Measurements from ENCODE around the gene INPP5D. TPM values are rescaled to one million over a fixed set of nuclear protein-coding genes. Genes with fewer than 3 reads are reported as not detected.

Gene INPP5D
- total and polyA plus RNA-seq, 2 of the 8 experiments (the other 6 are each of a cell fraction or from before 2014, with no cell fraction given) = 4.5 to 7.1 TPM

GRCh38 chr2:233233618-233234230, 173.6 kb downstream of the INPP5D start:
- Histone ChIP-seq H3K23ac (ENCODE audit: insufficient read length) (no peak overlapping the region), H4K8ac (ENCODE audit: extremely low read depth, insufficient read depth, low read length) (no peak overlapping the region), H3K79me2 (ENCODE audit: control insufficient read depth in 1 of 2, insufficient read depth in 2 of 2, low read length in 2 of 2) (no peaks in the 10 kb centered on the region), H3K36me3 (ENCODE audit: control insufficient read depth in 2 of 4, insufficient read depth in 4 of 4, low read length in 3 of 4) (no peaks in the 10 kb centered on the region), H3K14ac (ENCODE audit: insufficient read length) (no peak overlapping the region), H3K56ac (replicated peaks; ENCODE audit: insufficient read length, low read depth, low read length) (no peak overlapping the region), H2AK5ac (ENCODE audit: low read depth, low read length) (no peak overlapping the region), H2BK15ac (ENCODE audit: low read length) (no peak overlapping the region), H3K23me2 (ENCODE audit: low read depth, low read length) (no peaks in the 10 kb centered on the region), H3K27me3 (replicated peaks in 1 of 4; ENCODE audit: control insufficient read depth in 3 of 4, extremely low read depth in 1 of 4, insufficient read depth in 3 of 4, low read length in 3 of 4) (no peaks in the 10 kb centered on the region), H4K20me1 (replicated peaks in 1 of 2; ENCODE audit: control insufficient read depth in 1 of 2, insufficient read depth in 2 of 2, low read length in 2 of 2) (no peaks in the 10 kb centered on the region), H2BK12ac (ENCODE audit: low read depth, low read length) (no peak overlapping the region), H2AFZ (ENCODE audit: low read length) (no peak overlapping the region), H3K9me3 (ENCODE audit: insufficient read depth in 2 of 2, low read depth in 1 of 2, low read length in 1 of 2) (no peaks in the 10 kb centered on the region), H3K4ac (replicated peaks; ENCODE audit: insufficient read length, low read depth, low read length) (no peak overlapping the region), H3K4me3 (ENCODE audit: extremely low read depth in 1 of 4, insufficient read depth in 2 of 4, low read depth in 3 of 4, low read length in 4 of 4) (no peak overlapping the region), H2BK120ac (replicated peaks; ENCODE audit: low read depth, low read length) (no peak overlapping the region), H4K91ac (replicated peaks; ENCODE audit: insufficient read length, low read length) (no peak overlapping the region), H3K18ac (ENCODE audit: extremely low read depth, low read length) (no peak overlapping the region), H3K9ac (replicated peaks in 1 of 4; ENCODE audit: extremely low read depth in 1 of 4, low read depth in 3 of 4, low read length in 3 of 4) (no peak overlapping the region), H2BK5ac (ENCODE audit: low read depth, low read length) (no peak overlapping the region), H2BK20ac (ENCODE audit: low read length) (no peak overlapping the region), H4K5ac (ENCODE audit: insufficient read length, low read depth, low read length) (no peak overlapping the region), H3K4me1 (replicated peaks in 1 of 4; ENCODE audit: control insufficient read depth in 3 of 4, insufficient read depth in 4 of 4, low read length in 3 of 4) (no peaks in the 10 kb centered on the region; a peak in 1 of 7 replicates), H3K27ac (ENCODE audit: low read depth, low read length) (no peak overlapping the region), H3K79me1 (ENCODE audit: low read depth, low read length) (no peaks in the 10 kb centered on the region), H3K4me2 (ENCODE audit: insufficient read depth in 1 of 2, low read depth in 2 of 2, low read length in 2 of 2) (no peak overlapping the region)
- ChIA-PET POLR2A (ENCODE audit: partially characterized antibody) (no interaction called here), CTCF (ENCODE audit: partially characterized antibody) (interaction anchor here (1.1 to 3.7 kb wide), 5 partner anchors 10 to 134 kb away, joined by 3 to 13 read pairs (median 4); no protein-coding TSS in a partner anchor)
- DNase-seq (ENCODE audit: low read depth in 1 of 2, low spot score in 2 of 2) = no peak
- FAIRE-seq = no peak
- 82% methylated on average over 4 of the region's 4 CpGs; no CpG with 5 or more reads in 1 of the 2 experiments for WGBS, 2 experiments (ENCODE audit: extremely low coverage in 1 of 2, insufficient coverage in 1 of 2, insufficient read length in 1 of 2, insufficient replicate concordance in 2 of 2, low coverage in 1 of 2, low lambda C conversion rate in 2 of 2, missing lambda C conversion rate in 1 of 2)
- no peak for TF ChIP-seq SRF (IDR thresholded peaks at IDR 0.05; ENCODE audit: low read depth, low read length)
- TF ChIP-seq NRF1 (IDR thresholded peaks at IDR 0.05; ENCODE audit: low read depth, low read length) = no peak
- no peak for TF ChIP-seq GABPA (IDR thresholded peaks at IDR 0.05; ENCODE audit: borderline replicate concordance, insufficient read depth, low read length)
- no peak for TF ChIP-seq KDM4A (IDR thresholded peaks at IDR 0.05; ENCODE audit: low read depth, low read length, severe bottlenecking)
- no peak for TF ChIP-seq CHD2 (IDR thresholded peaks at IDR 0.05; ENCODE audit: low read length)
- TF ChIP-seq ZNF274 (IDR thresholded peaks at IDR 0.05; ENCODE audit: borderline replicate concordance, extremely low read depth, low read length) = no peak
- TF ChIP-seq EGR1 (IDR thresholded peaks at IDR 0.05; ENCODE audit: borderline replicate concordance, low read depth, low read length) = no peak
- no peak for TF ChIP-seq SP1 (IDR thresholded peaks at IDR 0.05; ENCODE audit: low read depth, low read length)
- no peak for TF ChIP-seq FOSL1 (IDR thresholded peaks at IDR 0.05; ENCODE audit: insufficient read depth, low read depth, low read length)
- no peak for TF ChIP-seq RXRA (IDR thresholded peaks at IDR 0.05; ENCODE audit: insufficient read depth, low read depth, low read length)
- no peak for TF ChIP-seq EZH2 (IDR thresholded peaks at IDR 0.05; ENCODE audit: low read depth, low read length, severe bottlenecking)
- no peak for TF ChIP-seq TBP (IDR thresholded peaks at IDR 0.05; ENCODE audit: low read depth, low read length)
- no peak for TF ChIP-seq KDM1A (IDR thresholded peaks at IDR 0.05; ENCODE audit: borderline replicate concordance, low read length)

Measured in H1 (cell line).